Raji (cell line): ENCODE measurements around the gene PRELID1.

ENCODE experiments used
- POLR2A ChIP-seq: IDR thresholded peaks from 2 replicates; pipeline ENCODE4 v1.6.1; 2011; ENCODE audit warnings: low read depth, low read length, control low read depth; ENCODE audit not compliant: insufficient read depth

PRELID1 gene

GRCh38 chr5:177303121-177303924, at the start of gene PRELID1, which contains the start of gene RAB24:
TSS of gene PRELID1 (plus strand) at chr5:177303799. CDS start at chr5:177303986, 187 bp downstream.
TSS of gene RAB24 (minus strand) at chr5:177303719. CDS start at chr5:177303288, 431 bp downstream.
- peak; percentile 81 for TF ChIP-seq POLR2A

- no peak for TF ChIP-seq POLR2A
These were observed 47.3 kb upstream of the PRELID1 start for GRCh38 chr5:177256296-177256695.

DNA sequence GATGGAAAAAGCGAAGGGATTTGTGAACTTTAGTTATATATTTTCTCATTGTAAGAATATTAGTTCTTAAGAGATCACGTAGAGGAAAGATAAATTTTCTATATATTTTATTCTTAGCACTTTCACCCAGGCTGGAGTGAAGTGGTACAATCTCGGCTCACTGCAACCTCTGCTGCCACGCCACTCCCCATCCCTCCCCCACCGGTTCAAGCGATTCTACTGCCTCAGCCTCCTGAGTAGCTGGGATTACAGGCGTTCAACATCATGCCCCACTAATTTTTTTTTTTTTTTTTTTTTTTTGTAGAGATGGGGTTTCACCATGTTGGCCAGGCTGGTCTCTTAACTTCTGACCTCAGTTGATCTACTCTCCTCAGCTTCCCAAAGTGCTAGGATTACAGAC, 42.6 kb upstream of the PRELID1 start:
- no peak for TF ChIP-seq POLR2A

DNA sequence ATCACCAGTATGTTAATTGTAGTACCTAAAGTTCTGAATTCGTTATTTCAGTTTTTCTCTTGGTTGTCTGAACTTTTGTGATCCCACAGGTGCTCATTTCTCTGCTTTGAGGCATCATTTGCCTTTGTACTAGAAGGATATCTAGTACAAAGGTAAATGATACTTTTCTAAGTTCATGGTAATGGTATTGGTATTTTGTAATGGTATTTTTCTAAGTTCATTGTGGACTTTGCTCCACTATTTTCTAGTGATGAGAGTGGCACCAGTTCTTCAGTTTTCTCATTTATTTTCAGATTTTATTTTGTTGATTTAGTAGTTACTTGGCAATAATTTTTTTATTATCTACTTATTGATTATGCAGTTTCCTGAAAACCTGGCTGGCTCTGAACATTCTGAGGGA, 42.1 kb upstream of the PRELID1 start:
- TF ChIP-seq POLR2A = no peak

DNA sequence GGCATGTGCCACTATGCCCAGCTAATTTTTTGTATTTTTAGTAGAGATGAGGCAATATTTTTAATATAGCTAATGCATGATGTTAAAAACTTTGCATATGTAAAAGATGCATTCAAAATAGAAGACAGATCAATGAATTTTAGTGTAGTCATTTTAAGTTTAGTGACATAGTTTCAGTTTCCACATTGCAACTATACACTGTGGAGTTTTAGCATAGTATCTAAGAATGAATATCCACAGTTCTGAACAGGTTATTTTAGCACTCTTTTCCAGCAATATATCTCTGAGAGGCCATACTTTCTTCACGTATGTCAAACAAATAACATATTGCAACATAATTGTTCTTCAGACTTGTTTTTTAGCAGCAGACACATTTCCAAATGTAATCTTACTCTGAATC, 39.4 kb upstream of the PRELID1 start:
- no peak for TF ChIP-seq POLR2A

DNA sequence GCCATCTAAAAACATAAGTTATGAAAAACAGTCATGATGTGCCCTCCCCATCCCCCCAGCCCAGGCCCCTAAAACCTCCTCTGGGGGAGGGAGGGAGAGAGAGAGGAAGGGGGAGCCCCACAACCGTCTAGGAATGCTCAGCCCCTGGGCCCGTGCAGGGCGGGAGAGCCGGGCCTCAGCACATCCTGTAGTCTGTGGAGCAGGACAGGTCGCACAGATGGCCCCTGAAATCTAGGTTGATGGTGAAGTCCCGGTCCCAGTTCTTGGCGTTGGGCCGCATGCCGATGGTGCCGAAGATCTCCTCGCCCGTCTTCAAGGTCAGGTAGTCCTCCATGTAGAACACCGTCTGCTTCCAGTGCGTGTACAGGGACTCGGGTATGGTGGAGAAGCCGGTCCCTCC, 38.2 kb upstream of the PRELID1 start:
- TF ChIP-seq POLR2A = no peak

GRCh38 chr5:177269232-177269895, 34.2 kb upstream of the PRELID1 start:
- no peak for TF ChIP-seq POLR2A

DNA sequence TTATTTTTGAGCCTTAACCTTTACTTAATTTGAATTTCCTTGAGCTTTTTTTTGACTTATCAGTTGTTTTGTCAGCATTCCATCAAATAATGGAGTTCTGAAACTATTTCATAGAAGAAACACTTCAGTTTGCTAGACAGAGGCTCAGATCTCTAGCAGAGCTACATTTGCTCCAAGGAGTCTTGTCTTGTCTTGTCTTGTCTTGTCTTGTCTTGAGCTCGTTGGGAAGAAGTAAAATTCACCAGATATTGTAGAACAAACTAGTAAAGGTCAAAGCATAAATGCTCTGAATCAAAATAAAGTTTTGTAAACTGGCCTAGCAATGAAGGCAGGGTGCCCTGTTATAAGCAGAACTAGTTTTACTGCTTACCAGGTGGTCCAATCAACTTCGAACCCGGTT, 33.6 kb upstream of the PRELID1 start:
- no peak for TF ChIP-seq POLR2A

- no peak for TF ChIP-seq POLR2A
These were observed 32.9 kb upstream of the PRELID1 start for GRCh38 chr5:177270653-177271052.

- no peak for TF ChIP-seq POLR2A
These were observed 32.5 kb upstream of the PRELID1 start for GRCh38 chr5:177271113-177271512.

DNA sequence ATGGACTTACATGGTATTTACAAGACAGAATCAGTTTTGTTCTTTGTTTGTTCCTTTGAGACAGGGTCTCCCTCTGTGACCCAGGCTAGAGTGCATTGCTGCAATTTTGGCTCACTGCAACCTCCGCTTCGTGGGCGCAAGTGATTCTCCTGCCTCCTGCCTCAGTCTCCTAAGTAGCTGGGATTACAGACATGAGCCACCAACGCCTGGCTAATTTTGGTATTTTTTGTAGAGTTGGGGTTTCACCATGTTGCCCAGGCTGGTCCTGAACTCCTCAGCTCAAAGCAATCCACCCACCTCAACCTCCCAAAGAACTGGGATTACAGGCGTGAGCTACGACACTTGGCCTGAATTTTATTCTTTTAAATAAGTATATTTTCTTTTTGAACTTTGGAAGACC, 27.7 kb upstream of the PRELID1 start:
- no peak for TF ChIP-seq POLR2A

GRCh38 chr5:177276886-177277285, 26.7 kb upstream of the PRELID1 start:
- no peak for TF ChIP-seq POLR2A

GRCh38 chr5:177288191-177288590, 15.4 kb upstream of the PRELID1 start:
- TF ChIP-seq POLR2A = no peak

DNA sequence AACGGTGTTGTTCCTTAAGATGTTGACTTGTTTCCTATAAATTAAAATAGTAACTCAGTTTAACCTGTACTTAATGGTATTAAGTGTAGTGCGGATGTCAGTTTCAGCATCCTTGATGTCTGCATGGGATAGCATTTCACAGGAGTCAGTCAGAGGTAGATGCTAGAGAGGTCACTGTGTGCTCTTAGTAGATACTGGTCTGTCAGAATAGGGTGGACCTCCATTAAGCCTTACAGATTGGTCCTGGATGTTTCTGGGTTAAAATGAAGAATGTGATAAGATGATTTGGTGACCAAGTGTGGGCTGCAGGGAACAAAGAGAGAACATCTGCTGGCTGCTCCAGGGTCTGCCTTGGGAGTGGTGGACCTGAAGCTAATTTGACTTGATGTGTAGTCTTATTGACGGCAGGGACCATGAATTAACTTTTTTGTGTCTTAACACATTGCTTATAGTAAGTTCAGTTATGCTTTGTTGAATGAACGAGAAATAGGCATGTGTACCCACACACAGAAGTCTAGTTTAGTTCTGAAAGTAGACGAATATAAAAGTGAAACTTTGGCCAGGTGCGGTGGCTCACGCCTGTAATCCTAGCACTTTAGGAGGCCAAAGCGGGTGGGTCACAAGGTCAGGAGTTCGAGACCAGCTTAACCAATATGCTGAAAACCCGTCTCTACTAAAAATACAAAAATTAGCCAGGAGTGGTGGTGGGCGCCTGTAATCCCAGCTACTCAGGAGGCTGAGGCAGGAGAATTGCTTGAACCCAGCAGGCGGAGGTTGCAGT, 12.6 kb upstream of the PRELID1 start:
- no peak for TF ChIP-seq POLR2A

DNA sequence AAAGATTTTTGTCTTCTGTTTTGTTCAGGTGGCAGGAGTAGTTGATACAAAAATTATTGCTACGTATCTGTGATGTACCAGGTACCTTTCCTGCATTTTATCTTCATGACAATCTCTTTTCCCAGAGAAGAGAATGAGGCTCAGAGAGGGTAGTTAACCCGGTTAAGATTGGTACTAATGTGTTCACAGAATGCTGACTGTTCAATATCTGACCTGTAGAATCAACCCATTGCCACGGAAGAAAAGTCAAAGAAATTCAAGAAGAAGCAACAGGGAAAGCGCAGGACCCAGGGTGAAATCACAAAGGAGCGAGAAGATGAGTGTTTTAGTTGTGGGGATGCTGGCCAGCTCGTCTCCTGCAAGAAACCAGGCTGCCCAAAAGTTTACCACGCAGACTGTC, 11.9 kb upstream of the PRELID1 start:
- TF ChIP-seq POLR2A = no peak
